T-helper 22 cell (primary cell): ENCODE data around the gene SIK1.
"Not testable (repeated sequence)": the region's sequence is repeated elsewhere in the genome, so short reads cannot be mapped to it uniquely, and the experiment has no call there.

Source experiments
- DNase-seq: peaks from one replicate; pipeline ENCODE4 v3.0.0-alpha.2; 2020; ENCODE audit warnings: low read depth

SIK1 gene

GRCh38 chr21:43439316-43440075, 12.6 kb upstream of the SIK1 start:
- not testable (repeated sequence) for DNase-seq

- not testable (repeated sequence) for DNase-seq
These were observed 9.3 kb upstream of the SIK1 start for GRCh38 chr21:43436272-43436671.

GRCh38 chr21:43433340-43434136, 6.6 kb upstream of the SIK1 start:
- DNase-seq, result not testable (repeated sequence)

- DNase-seq, result not testable (repeated sequence)
These were observed 4.0 kb upstream of the SIK1 start for GRCh38 chr21:43430830-43431416.

- not testable (repeated sequence) for DNase-seq
These were observed 2.0 kb upstream of the SIK1 start for GRCh38 chr21:43428964-43429363.

- not testable (repeated sequence) for DNase-seq
These were observed 270 bp upstream of the SIK1 start for GRCh38 chr21:43427242-43427559.

- DNase-seq, result not testable (repeated sequence)
These were observed 927 bp downstream of the SIK1 start for GRCh38 chr21:43426004-43426403.

GRCh38 chr21:43419475-43419874, 7.5 kb downstream of the SIK1 start:
- not testable (repeated sequence) for DNase-seq

GRCh38 chr21:43414576-43414975, 12.4 kb downstream of the SIK1 start:
- not testable (repeated sequence) for DNase-seq

- not testable (repeated sequence) for DNase-seq
These were observed 14.7 kb downstream of the SIK1 start for GRCh38 chr21:43412020-43412788.

- DNase-seq, result not testable (repeated sequence)
These were observed 16.4 kb downstream of the SIK1 start for GRCh38 chr21:43410456-43411068.

GRCh38 chr21:43407139-43407538, 19.8 kb downstream of the SIK1 start:
- DNase-seq, result not testable (repeated sequence)

- DNase-seq, result not testable (repeated sequence)
These were observed 22.5 kb downstream of the SIK1 start for GRCh38 chr21:43404450-43404849.

- not testable (repeated sequence) for DNase-seq
These were observed 23.1 kb downstream of the SIK1 start for GRCh38 chr21:43403651-43404430.

GRCh38 chr21:43401125-43401524, 25.8 kb downstream of the SIK1 start:
- DNase-seq, result not testable (repeated sequence)

GRCh38 chr21:43399595-43400015, 27.3 kb downstream of the SIK1 start:
- not testable (repeated sequence) for DNase-seq

- not testable (repeated sequence) for DNase-seq
These were observed 27.8 kb downstream of the SIK1 start for GRCh38 chr21:43399136-43399535.

GRCh38 chr21:43398533-43398932, 28.4 kb downstream of the SIK1 start:
- not testable (repeated sequence) for DNase-seq

- not testable (repeated sequence) for DNase-seq
These were observed 28.9 kb downstream of the SIK1 start for GRCh38 chr21:43398000-43398399.

- DNase-seq, result not testable (repeated sequence)
These were observed 29.5 kb downstream of the SIK1 start for GRCh38 chr21:43397439-43397808.
